ENCODE measurements around the gene MGAT4C. TPM values are rescaled to one million over a fixed set of nuclear protein-coding genes. Genes with fewer than 3 reads are reported as not detected.

Gene MGAT4C
- total RNA-seq, 1 experiment from 2014 or later = not detected

- H3K79me2 ChIP-seq (ENCODE audit: low read depth) = no peaks in the 10 kb centered on the region
- H3F3A ChIP-seq (ENCODE audit: insufficient read depth, low read depth) = no peaks in the 10 kb centered on the region
- DNase-seq = no peak
- TF ChIP-seq CTCF (conservative IDR thresholded peaks at IDR 0.05) (no peak), EZH2 (IDR thresholded peaks at IDR 0.05; ENCODE audit: low read depth) (no peak)
- no peaks in the 10 kb centered on the region for H3K9me2 ChIP-seq (ENCODE audit: insufficient read depth)
- no peak overlapping the region for H3K4me3 ChIP-seq
- ChIA-PET POLR2A (ENCODE audit: unreplicated experiment) (no interaction called here), CTCF (no interaction called here)
- BruUV-seq (replicated peaks) = no TSS peak
- intact Hi-C loops (cut with micrococcal nuclease; ENCODE audit: unreplicated experiment) = no loop called here
- H3K27me3 ChIP-seq (ENCODE audit: insufficient read depth, low read depth) = no peaks in the 10 kb centered on the region
- 0 out of 2 replicates have a peak, but pooled peaks cover 4% of the 10 kb centered on the region for H3K9me3 ChIP-seq (ENCODE audit: insufficient read depth, low read depth)
- H2AFZ ChIP-seq = no peak overlapping the region
- H3K36me3 ChIP-seq (ENCODE audit: low read depth) = no peaks in the 10 kb centered on the region
- H4K20me1 ChIP-seq (ENCODE audit: insufficient read depth) = no peaks in the 10 kb centered on the region
- no peaks in the 10 kb centered on the region for H3K4me1 ChIP-seq (replicated peaks; ENCODE audit: insufficient read depth)
- no peak overlapping the region for H3K4me2 ChIP-seq
- H3K27ac ChIP-seq = no peak overlapping the region
Observed at GRCh38 chr12:86196465-86196864, 59.7 kb downstream of the MGAT4C start.

- Histone ChIP-seq H3K4me2 (no peak overlapping the region), H3K79me2 (ENCODE audit: low read depth) (no peaks in the 10 kb centered on the region)
Observed at GRCh38 chr12:86194721-86195120, 61.5 kb downstream of the MGAT4C start.

GRCh38 chr12:86193931-86194330 lies 62.3 kb downstream of the MGAT4C start:
- no TSS peak for BruUV-seq (replicated peaks)
- TF ChIP-seq CTCF (conservative IDR thresholded peaks at IDR 0.05) (no peak), EZH2 (IDR thresholded peaks at IDR 0.05; ENCODE audit: low read depth) (no peak)
- intact Hi-C loops (cut with micrococcal nuclease; ENCODE audit: unreplicated experiment) = no loop called here
- Histone ChIP-seq H3K4me2 (no peak overlapping the region), H3K4me1 (replicated peaks; ENCODE audit: insufficient read depth) (no peaks in the 10 kb centered on the region), H3K27me3 (ENCODE audit: insufficient read depth, low read depth) (no peaks in the 10 kb centered on the region), H3F3A (ENCODE audit: insufficient read depth, low read depth) (no peaks in the 10 kb centered on the region), H2AFZ (no peak overlapping the region), H3K36me3 (ENCODE audit: low read depth) (no peaks in the 10 kb centered on the region), H3K4me3 (no peak overlapping the region), H3K79me2 (ENCODE audit: low read depth) (no peaks in the 10 kb centered on the region), H4K20me1 (ENCODE audit: insufficient read depth) (no peaks in the 10 kb centered on the region), H3K9me3 (ENCODE audit: insufficient read depth, low read depth) (no peaks in the 10 kb centered on the region), H3K9me2 (ENCODE audit: insufficient read depth) (no peaks in the 10 kb centered on the region), H3K27ac (no peak overlapping the region)
- CTCF ChIA-PET = no interaction called here
- no peak for DNase-seq
- POLR2A ChIA-PET (ENCODE audit: unreplicated experiment) = no interaction called here

More at GRCh38 chr12:86194721-86195120, 61.5 kb downstream of the MGAT4C start:
- H3K4me3 ChIP-seq = no peak overlapping the region
- no peaks in the 10 kb centered on the region for H4K20me1 ChIP-seq (ENCODE audit: insufficient read depth)
- TF ChIP-seq EZH2 (IDR thresholded peaks at IDR 0.05; ENCODE audit: low read depth) = no peak
- no peak for TF ChIP-seq CTCF (conservative IDR thresholded peaks at IDR 0.05)
- CTCF ChIA-PET = no interaction called here
- no peak for DNase-seq
- no peak overlapping the region for H2AFZ ChIP-seq
- intact Hi-C loops (cut with micrococcal nuclease; ENCODE audit: unreplicated experiment) = no loop called here
- POLR2A ChIA-PET (ENCODE audit: unreplicated experiment) = no interaction called here
- H3K9me2 ChIP-seq (ENCODE audit: insufficient read depth) = no peaks in the 10 kb centered on the region
- H3K27ac ChIP-seq = no peak overlapping the region
- BruUV-seq (replicated peaks) = no TSS peak
- H3K27me3 ChIP-seq (ENCODE audit: insufficient read depth, low read depth) = no peaks in the 10 kb centered on the region
- H3K36me3 ChIP-seq (ENCODE audit: low read depth) = no peaks in the 10 kb centered on the region
- no peaks in the 10 kb centered on the region for H3F3A ChIP-seq (ENCODE audit: insufficient read depth, low read depth)
- H3K4me1 ChIP-seq (replicated peaks; ENCODE audit: insufficient read depth) = no peaks in the 10 kb centered on the region
- H3K9me3 ChIP-seq (ENCODE audit: insufficient read depth, low read depth) = no peaks in the 10 kb centered on the region

Data from PC-9 (cell line).